ENCODE measurements around the gene STAT4. TPM values are rescaled to one million over a fixed set of nuclear protein-coding genes. Genes with fewer than 3 reads are reported as not detected.

The STAT4 gene
- total and polyA plus RNA-seq, 2 donors from 2014 or later: 1.2 to 8.5 TPM

DNA sequence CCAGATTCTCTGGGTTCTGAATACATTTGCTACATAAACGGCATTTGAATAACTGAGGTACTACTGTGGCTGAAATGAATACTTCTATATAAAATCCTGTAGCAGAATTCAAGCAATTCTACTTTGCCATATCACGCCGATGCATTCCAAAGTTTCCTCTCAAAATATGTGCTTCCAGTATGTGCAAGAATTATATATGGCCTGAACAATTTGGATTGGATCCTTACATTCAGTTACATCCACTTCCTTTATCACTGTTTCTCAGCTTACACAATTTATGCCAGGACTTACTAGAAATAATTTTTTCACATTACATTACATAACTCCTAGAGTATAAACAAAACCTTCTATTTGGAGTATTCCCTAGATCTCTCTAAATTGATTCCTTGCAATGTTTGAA, 46.3 kb upstream of the STAT4 start:
- Histone ChIP-seq H3K4me1 (ENCODE audit: control insufficient read depth in 2 of 3, insufficient read depth in 2 of 3, low read depth in 1 of 3, low read length in 3 of 3) (no peaks in the 10 kb centered on the region), H3K27ac (ENCODE audit: low read depth in 2 of 2, low read length in 2 of 2) (no peak overlapping the region), H3K9me3 (ENCODE audit: control insufficient read depth in 2 of 3, insufficient read depth in 1 of 3, low read length in 3 of 3) (no peaks in the 10 kb centered on the region), H3K4me3 (ENCODE audit: low read length in 3 of 3) (no peak overlapping the region), H3K36me3 (ENCODE audit: control insufficient read depth in 2 of 3, insufficient read depth in 3 of 3, low read length in 3 of 3) (no peaks in the 10 kb centered on the region), H3K9ac (ENCODE audit: low read length in 3 of 3) (no peak overlapping the region), H3K27me3 (ENCODE audit: control insufficient read depth, insufficient read depth, low read length) (no peaks in the 10 kb centered on the region)
- FAIRE-seq (no peak), DNase-seq (no peak)
- intact Hi-C loops (cut with DNase I): no loop called here
- TF ChIP-seq, protein P1, sequence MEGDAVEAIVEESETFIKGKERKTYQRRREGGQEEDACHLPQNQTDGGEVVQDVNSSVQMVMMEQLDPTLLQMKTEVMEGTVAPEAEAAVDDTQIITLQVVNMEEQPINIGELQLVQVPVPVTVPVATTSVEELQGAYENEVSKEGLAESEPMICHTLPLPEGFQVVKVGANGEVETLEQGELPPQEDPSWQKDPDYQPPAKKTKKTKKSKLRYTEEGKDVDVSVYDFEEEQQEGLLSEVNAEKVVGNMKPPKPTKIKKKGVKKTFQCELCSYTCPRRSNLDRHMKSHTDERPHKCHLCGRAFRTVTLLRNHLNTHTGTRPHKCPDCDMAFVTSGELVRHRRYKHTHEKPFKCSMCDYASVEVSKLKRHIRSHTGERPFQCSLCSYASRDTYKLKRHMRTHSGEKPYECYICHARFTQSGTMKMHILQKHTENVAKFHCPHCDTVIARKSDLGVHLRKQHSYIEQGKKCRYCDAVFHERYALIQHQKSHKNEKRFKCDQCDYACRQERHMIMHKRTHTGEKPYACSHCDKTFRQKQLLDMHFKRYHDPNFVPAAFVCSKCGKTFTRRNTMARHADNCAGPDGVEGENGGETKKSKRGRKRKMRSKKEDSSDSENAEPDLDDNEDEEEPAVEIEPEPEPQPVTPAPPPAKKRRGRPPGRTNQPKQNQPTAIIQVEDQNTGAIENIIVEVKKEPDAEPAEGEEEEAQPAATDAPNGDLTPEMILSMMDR (IDR thresholded peaks at IDR 0.05; ENCODE audit: borderline replicate concordance, extremely low read depth, insufficient read depth): no peak

DNA sequence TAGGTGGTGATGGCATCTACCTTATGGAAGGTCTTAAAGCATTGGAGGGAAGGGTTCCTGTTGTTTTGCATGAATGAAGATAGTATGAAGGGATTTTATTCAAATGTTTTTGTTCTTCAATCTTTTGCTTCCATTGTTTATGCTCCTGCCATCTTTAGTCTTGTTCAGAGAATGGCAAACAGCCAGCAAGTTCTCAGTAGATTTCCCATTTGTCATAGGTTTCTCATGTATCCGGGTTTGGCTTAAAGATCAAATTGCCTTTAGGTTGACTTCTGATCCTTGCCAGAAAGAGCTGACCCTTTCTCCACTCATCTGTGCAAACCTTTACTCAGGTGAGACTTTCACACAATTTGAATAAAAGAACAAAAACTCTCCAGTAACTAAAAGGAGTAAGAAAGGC, 44.2 kb upstream of the STAT4 start:
- no peak for FAIRE-seq
- Histone ChIP-seq H3K27ac (ENCODE audit: low read depth in 2 of 2, low read length in 2 of 2) (no peak overlapping the region), H3K36me3 (ENCODE audit: control insufficient read depth in 2 of 3, insufficient read depth in 3 of 3, low read length in 3 of 3) (no peaks in the 10 kb centered on the region), H3K9me3 (ENCODE audit: control insufficient read depth in 2 of 3, insufficient read depth in 1 of 3, low read length in 3 of 3) (no peaks in the 10 kb centered on the region), H3K4me3 (ENCODE audit: low read length in 3 of 3) (no peak overlapping the region), H3K9ac (ENCODE audit: low read length in 3 of 3) (no peak overlapping the region), H3K27me3 (ENCODE audit: control insufficient read depth, insufficient read depth, low read length) (no peaks in the 10 kb centered on the region), H3K4me1 (ENCODE audit: control insufficient read depth in 2 of 3, insufficient read depth in 2 of 3, low read depth in 1 of 3, low read length in 3 of 3) (no peaks in the 10 kb centered on the region)
- DNase-seq: no peak
- intact Hi-C loops (cut with DNase I): no loop called here
- TF ChIP-seq, protein P1 (IDR thresholded peaks at IDR 0.05; ENCODE audit: borderline replicate concordance, extremely low read depth, insufficient read depth): no peak

DNA sequence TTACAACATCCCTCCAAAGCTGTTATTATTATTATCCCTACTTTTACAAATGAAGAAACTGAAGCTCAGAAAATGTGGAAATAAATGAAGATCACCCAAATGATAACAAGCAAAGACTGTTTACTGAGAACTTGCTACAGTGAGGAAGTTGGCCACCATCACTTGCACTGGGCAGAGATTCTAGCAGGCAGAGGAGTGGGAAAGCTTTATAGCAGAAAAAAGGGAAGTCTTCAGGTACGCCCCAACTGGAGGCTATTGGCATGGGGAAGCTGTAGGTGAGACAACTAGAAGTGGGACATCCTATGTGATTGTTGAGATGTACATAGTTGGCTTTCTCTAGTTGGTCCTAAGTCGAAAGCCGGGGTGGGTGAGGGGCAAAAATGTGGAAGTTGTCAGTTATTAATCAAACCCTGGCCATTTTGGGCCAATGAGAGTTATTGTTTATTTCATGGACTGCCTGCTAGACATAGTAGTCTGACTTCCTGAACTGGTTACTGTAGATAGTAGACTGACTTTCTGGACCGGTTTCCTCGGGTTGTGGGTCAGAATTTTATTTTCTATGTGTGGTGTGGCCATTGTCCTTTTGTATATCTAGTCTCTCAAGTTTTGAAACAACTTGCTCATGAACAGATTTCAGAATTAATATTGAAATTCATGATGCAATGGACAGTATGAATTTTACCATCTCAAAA, 40.2 kb upstream of the STAT4 start:
- Histone ChIP-seq H3K9ac (ENCODE audit: low read length in 3 of 3) (no peak overlapping the region), H3K27me3 (ENCODE audit: control insufficient read depth, insufficient read depth, low read length) (no peaks in the 10 kb centered on the region), H3K9me3 (ENCODE audit: control insufficient read depth in 2 of 3, insufficient read depth in 1 of 3, low read length in 3 of 3) (no peaks in the 10 kb centered on the region), H3K36me3 (ENCODE audit: control insufficient read depth in 2 of 3, insufficient read depth in 3 of 3, low read length in 3 of 3) (no peaks in the 10 kb centered on the region), H3K27ac (ENCODE audit: low read depth in 2 of 2, low read length in 2 of 2) (no peak overlapping the region), H3K4me1 (ENCODE audit: control insufficient read depth in 2 of 3, insufficient read depth in 2 of 3, low read depth in 1 of 3, low read length in 3 of 3) (no peaks in the 10 kb centered on the region), H3K4me3 (ENCODE audit: low read length in 3 of 3) (no peak overlapping the region)
- FAIRE-seq: no peak
- TF ChIP-seq, protein P1 (IDR thresholded peaks at IDR 0.05; ENCODE audit: borderline replicate concordance, extremely low read depth, insufficient read depth): no peak
- intact Hi-C loops (cut with DNase I): no loop called here
- no peak for DNase-seq

DNA sequence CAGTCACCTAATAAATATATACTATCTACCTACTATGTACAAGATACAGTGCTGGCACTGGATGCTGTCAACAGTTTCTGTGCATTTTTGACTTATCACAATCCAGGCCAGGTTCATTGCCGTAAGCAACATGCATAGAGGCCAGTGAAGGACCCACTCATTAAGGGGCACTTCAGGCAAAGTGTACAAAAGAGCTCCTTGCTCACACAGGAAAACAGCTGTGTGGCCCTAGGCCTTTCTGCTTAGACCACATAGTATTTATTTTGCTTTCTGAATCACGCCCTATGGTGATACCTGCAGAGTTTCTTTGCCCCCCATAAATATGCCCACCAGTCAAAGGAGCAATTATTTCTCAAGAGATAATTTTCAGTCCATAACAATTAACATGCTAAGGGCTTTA, 39.6 kb upstream of the STAT4 start:
- Histone ChIP-seq H3K4me3 (ENCODE audit: low read length in 3 of 3) (no peak overlapping the region), H3K9ac (ENCODE audit: low read length in 3 of 3) (no peak overlapping the region), H3K27me3 (ENCODE audit: control insufficient read depth, insufficient read depth, low read length) (no peaks in the 10 kb centered on the region), H3K9me3 (ENCODE audit: control insufficient read depth in 2 of 3, insufficient read depth in 1 of 3, low read length in 3 of 3) (no peaks in the 10 kb centered on the region), H3K27ac (ENCODE audit: low read depth in 2 of 2, low read length in 2 of 2) (no peak overlapping the region), H3K36me3 (ENCODE audit: control insufficient read depth in 2 of 3, insufficient read depth in 3 of 3, low read length in 3 of 3) (no peaks in the 10 kb centered on the region), H3K4me1 (ENCODE audit: control insufficient read depth in 2 of 3, insufficient read depth in 2 of 3, low read depth in 1 of 3, low read length in 3 of 3) (no peaks in the 10 kb centered on the region)
- intact Hi-C loops (cut with DNase I): no loop called here
- TF ChIP-seq, protein P1 (IDR thresholded peaks at IDR 0.05; ENCODE audit: borderline replicate concordance, extremely low read depth, insufficient read depth): no peak
- DNase-seq (no peak), FAIRE-seq (no peak)

Data from kidney (tissue), 14 donors.